Neural crest cell (in vitro differentiated cells): ENCODE measurements around the gene ALKBH4. TPM values are rescaled to one million over a fixed set of nuclear protein-coding genes. Genes with fewer than 3 reads are reported as not detected.
"Not testable (repeated sequence)": the region's sequence is repeated elsewhere in the genome, so short reads cannot be mapped to it uniquely, and the experiment has no call there.

Source experiments
- DNase-seq: peaks from one replicate; pipeline ENCODE4 v3.0.0; 2021; ENCODE audit warnings: low read depth, mixed read lengths, low spot score
- H3K27ac Mint-ChIP-seq: one replicate; pipeline ENCODE4 v1.8.0; 2021; ENCODE audit warnings: mild to moderate bottlenecking, mixed read lengths; ENCODE audit not compliant: unreplicated experiment
- H3K27me3 Mint-ChIP-seq: 2 replicates; pipeline ENCODE4 v1.8.0; 2021; ENCODE audit warnings: low read depth, mild to moderate bottlenecking, mixed read lengths
- H3K36me3 Mint-ChIP-seq: 2 replicates; pipeline ENCODE4 v1.8.0; 2021; ENCODE audit warnings: low read depth, mild to moderate bottlenecking, mixed read lengths
- H3K4me1 Mint-ChIP-seq: 2 replicates; pipeline ENCODE4 v1.8.0; 2021; ENCODE audit warnings: mixed read lengths
- H3K4me3 Mint-ChIP-seq: one replicate; pipeline ENCODE4 v1.8.0; 2021; ENCODE audit warnings: mild to moderate bottlenecking, mixed read lengths
- H3K9me3 Mint-ChIP-seq: 2 replicates; pipeline ENCODE4 v1.8.0; 2021; ENCODE audit warnings: mixed read lengths
- CTCF ChIP-seq: fragments of 200-600 bp; sonication (generic); conservative IDR thresholded peaks from 2 replicates; pipeline ENCODE4 v1.5.0; 2021; ENCODE audit warnings: antibody characterized with exemption, mild to moderate bottlenecking
- long read RNA-seq: library from polyadenylated mRNA; unstranded; transcript quantifications from one replicate; pipeline ENCODE4 v2.0.0, GENCODE V29; 2020
- total RNA-seq: library from RNA; stranded (reverse); gene quantifications from 2 replicates; pipeline ENCODE4 v1.2.1, GENCODE V29; 2021

Gene ALKBH4
- 16.9 and 20.6 TPM in 2 replicates for total RNA-seq
- long read RNA-seq, transcript ALKBH4-201 (3 exons, 2,105 nt), result major isoform, 8 of 11 reads
- long read RNA-seq, partial matches to known transcripts, result 0 of 11 reads
- long read RNA-seq, other reads (novel, unspliced or antisense), result 2 of 11 reads

- Mint-ChIP-seq H3K4me3 (peak within 1 kb of the TSS; percentile 97), H3K9me3 (no peaks in the 10 kb centered on the region), H3K27me3 (no peaks in the 10 kb centered on the region), H3K4me1 (peaks cover 24% of the 10 kb centered on the region), H3K36me3 (peaks cover 3% of the 10 kb centered on the region), H3K27ac (peak within 1 kb of the TSS; percentile 84)
- TF ChIP-seq CTCF, result peak; percentile 21
- peak; percentile 90 for DNase-seq
These were observed at the start of gene ALKBH4, which contains the start of gene LRWD1 for GRCh38 chr7:102464577-102465280. Gene ALKBH4, minus strand, starts transcription at chr7:102464863. Its CDS starts 27 bp downstream, at chr7:102464836. Gene LRWD1, plus strand, starts transcription at chr7:102464984. Its CDS starts 97 bp downstream, at chr7:102465081.

- H3K27me3 Mint-ChIP-seq, H3K36me3 Mint-ChIP-seq, H3K9me3 Mint-ChIP-seq, H3K4me1 Mint-ChIP-seq, H3K4me3 Mint-ChIP-seq, DNase-seq, H3K27ac Mint-ChIP-seq: not testable (repeated sequence)
These were observed 48.1 kb upstream of the ALKBH4 start for GRCh38 chr7:102512642-102513221.

DNA sequence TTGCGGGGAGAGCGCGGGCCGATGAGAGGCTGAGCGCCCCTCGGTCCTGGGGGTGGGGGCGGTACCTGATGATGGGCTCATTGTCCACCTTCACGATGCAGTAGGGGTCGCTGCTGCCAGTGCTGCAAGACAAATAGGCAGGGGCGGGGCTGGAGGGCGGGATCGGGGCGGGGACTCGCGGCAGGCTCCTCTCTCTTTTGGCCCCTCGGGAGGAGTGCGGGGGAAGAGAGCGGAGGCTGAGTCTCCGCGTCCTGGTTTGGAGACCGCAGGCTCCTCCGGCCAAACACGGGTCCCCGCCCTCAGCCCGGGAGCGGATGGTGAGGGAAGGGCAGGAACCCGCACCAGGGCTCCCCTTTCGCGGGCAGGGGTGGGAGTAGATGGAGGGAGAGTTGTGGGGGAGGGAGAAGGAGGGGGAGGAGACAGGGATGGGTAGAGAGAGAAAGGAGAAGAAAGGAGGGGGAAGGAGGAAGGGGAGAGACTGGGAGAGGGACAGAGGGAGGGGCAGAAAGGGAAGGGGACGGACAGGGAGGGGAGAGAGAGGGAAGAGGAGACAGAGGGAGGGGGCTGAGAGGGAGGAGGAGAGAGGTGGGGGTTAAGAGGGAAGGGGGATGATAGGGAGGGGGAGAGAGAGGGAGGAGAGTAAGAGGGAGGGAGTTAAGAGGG, 47.3 kb upstream of the ALKBH4 start:
- H3K9me3 Mint-ChIP-seq, H3K4me3 Mint-ChIP-seq, H3K27ac Mint-ChIP-seq, H3K36me3 Mint-ChIP-seq, DNase-seq, H3K4me1 Mint-ChIP-seq, H3K27me3 Mint-ChIP-seq: not testable (repeated sequence)

GRCh38 chr7:102510575-102510974, 45.9 kb upstream of the ALKBH4 start:
- not testable (repeated sequence) for DNase-seq, H3K9me3 Mint-ChIP-seq, H3K4me3 Mint-ChIP-seq, H3K27ac Mint-ChIP-seq, H3K27me3 Mint-ChIP-seq, H3K4me1 Mint-ChIP-seq, H3K36me3 Mint-ChIP-seq

GRCh38 chr7:102507410-102508088, 42.9 kb upstream of the ALKBH4 start:
- H3K4me3 Mint-ChIP-seq, H3K9me3 Mint-ChIP-seq, DNase-seq, H3K36me3 Mint-ChIP-seq, H3K27ac Mint-ChIP-seq, H3K27me3 Mint-ChIP-seq, H3K4me1 Mint-ChIP-seq: not testable (repeated sequence)

GRCh38 chr7:102505298-102506185, 40.9 kb upstream of the ALKBH4 start:
- H3K27me3 Mint-ChIP-seq, H3K9me3 Mint-ChIP-seq, H3K4me1 Mint-ChIP-seq, H3K36me3 Mint-ChIP-seq, H3K4me3 Mint-ChIP-seq, H3K27ac Mint-ChIP-seq, DNase-seq: not testable (repeated sequence)

DNA sequence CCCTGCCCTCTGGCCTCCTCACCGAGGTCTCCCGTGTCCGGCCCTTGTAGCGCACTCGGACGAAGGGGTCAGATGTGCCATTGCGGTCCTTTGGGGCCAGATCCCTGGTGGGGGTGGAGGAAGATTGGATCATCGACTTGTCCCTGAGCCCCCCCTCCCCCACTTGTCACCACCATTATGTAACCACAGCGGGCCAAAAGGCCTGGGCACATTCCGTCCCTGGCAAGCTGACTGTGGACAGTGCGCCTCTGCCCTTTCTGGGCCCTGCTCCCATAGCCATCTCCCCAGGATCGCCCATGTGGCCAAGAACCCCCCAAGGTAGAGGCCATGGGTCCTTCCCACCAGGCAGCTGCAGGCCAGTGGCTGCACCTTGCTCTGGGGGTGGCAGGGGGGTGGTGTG, 38.5 kb upstream of the ALKBH4 start:
- not testable (repeated sequence) for H3K4me3 Mint-ChIP-seq, H3K9me3 Mint-ChIP-seq, DNase-seq, H3K27ac Mint-ChIP-seq, H3K27me3 Mint-ChIP-seq, H3K36me3 Mint-ChIP-seq, H3K4me1 Mint-ChIP-seq

- not testable (repeated sequence) for H3K4me3 Mint-ChIP-seq, H3K27ac Mint-ChIP-seq, H3K27me3 Mint-ChIP-seq, H3K4me1 Mint-ChIP-seq, H3K36me3 Mint-ChIP-seq, DNase-seq, H3K9me3 Mint-ChIP-seq
These were observed 33.7 kb upstream of the ALKBH4 start for GRCh38 chr7:102498321-102498720.

DNA sequence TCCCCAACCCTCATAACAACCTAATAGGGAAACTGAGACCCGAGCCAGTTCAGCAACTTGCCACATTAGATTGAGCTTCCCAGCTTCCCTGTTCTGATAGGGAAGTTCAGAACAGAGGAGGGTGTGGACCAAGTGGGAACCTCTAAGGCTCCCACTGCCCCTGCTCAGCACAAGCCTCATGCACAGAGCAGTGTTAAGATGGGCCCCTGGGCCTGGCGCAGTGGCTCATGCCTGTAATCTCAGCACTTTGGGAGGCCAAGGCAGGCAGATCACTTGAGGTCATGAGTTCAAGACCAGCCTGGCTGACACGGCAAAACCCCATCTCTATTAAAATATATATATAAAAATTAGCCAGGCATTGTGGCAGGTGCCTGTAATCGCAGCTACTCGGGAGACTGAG, 32.6 kb upstream of the ALKBH4 start:
- not testable (repeated sequence) for DNase-seq, H3K27me3 Mint-ChIP-seq, H3K27ac Mint-ChIP-seq, H3K9me3 Mint-ChIP-seq, H3K4me3 Mint-ChIP-seq, H3K36me3 Mint-ChIP-seq, H3K4me1 Mint-ChIP-seq

GRCh38 chr7:102496861-102497260, 32.2 kb upstream of the ALKBH4 start:
- not testable (repeated sequence) for H3K27me3 Mint-ChIP-seq, H3K4me3 Mint-ChIP-seq, DNase-seq

DNA sequence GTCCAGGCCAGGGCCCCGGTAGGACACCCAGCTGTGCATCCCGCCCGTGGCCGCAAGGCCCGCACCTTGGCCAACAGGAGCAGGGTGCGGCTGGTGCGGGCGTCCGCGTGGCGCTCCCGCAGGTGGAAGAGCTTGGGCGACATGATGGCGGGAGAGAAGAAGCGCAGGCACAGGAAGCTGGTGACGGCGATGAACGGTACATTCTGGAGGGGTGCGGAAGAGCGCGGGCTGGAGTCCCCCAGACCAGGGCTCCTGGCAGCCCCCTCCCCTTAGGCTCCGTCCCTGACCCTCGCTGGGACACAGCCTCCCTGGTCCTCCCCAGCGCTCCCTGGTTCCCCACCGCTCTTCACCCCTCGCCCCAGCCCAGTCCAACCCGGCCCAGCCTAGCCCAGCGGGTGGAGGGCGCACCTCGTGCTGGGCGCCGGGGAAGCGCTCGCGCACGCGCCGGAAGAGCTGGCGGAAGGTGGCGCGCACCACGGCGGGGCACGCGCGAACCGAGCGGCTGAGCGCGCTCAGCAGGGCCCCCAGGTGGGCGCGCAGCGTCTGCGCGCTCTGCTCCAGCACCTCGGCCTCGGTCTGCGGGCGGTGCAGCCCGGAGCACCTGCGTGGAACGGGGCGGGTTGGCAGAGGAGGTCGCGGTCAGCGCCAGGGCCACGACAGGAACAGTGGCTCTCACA, 29.9 kb upstream of the ALKBH4 start:
- not testable (repeated sequence) for H3K9me3 Mint-ChIP-seq, H3K4me1 Mint-ChIP-seq, H3K36me3 Mint-ChIP-seq, H3K27me3 Mint-ChIP-seq, H3K4me3 Mint-ChIP-seq, DNase-seq, H3K27ac Mint-ChIP-seq

More at GRCh38 chr7:102496861-102497260, 32.2 kb upstream of the ALKBH4 start:
- H3K9me3 Mint-ChIP-seq, H3K27ac Mint-ChIP-seq, H3K4me1 Mint-ChIP-seq, H3K36me3 Mint-ChIP-seq: not testable (repeated sequence)
